Keratinocyte (primary cell): ENCODE measurements around the gene ASCC3. TPM values are rescaled to one million over a fixed set of nuclear protein-coding genes. Genes with fewer than 3 reads are reported as not detected.
"Not testable (repeated sequence)": the region's sequence is repeated elsewhere in the genome, so short reads cannot be mapped to it uniquely, and the experiment has no call there.

Experiments used
- DNase-seq: peaks from one replicate; pipeline ENCODE4 v3.0.0-alpha.2; 2011; ENCODE audit warnings: low read depth, missing footprints, low spot score
- FAIRE-seq: peaks from 2 replicates; lab custom pipeline; 2011; peaks lifted over from hg19 to GRCh38; lab: Jason Lieb, UNC
- H2AFZ ChIP-seq: 2 replicates; pipeline ENCODE4 v1.6.0; 2012; ENCODE audit warnings: low read length, control low read depth, inconsistent platforms; ENCODE audit not compliant: control insufficient read depth
- H3K27ac ChIP-seq: 2 replicates; pipeline ENCODE4 v1.5.1; 2011; ENCODE audit warnings: low read length; ENCODE audit not compliant: control insufficient read depth, insufficient read depth
- H3K27me3 ChIP-seq: 3 replicates; pipeline ENCODE4 v1.6.0; 2011; ENCODE audit warnings: low read length; ENCODE audit not compliant: control insufficient read depth, insufficient read depth; ENCODE audit errors: extremely low read depth
- H3K36me3 ChIP-seq, 2 experiments: 2 replicates in 1 of 2; 3 replicates in 1 of 2; pipeline ENCODE4 v1.5.1; 2011; ENCODE audit warnings: low read length in 2 of 2, mild to moderate bottlenecking in 1 of 2; ENCODE audit not compliant: control insufficient read depth in 2 of 2, insufficient read depth in 2 of 2; ENCODE audit errors: extremely low read depth in 1 of 2
- H3K4me1 ChIP-seq: 3 replicates; pipeline ENCODE4 v1.5.1; 2011; ENCODE audit warnings: low read length; ENCODE audit not compliant: control insufficient read depth, insufficient read depth; ENCODE audit errors: extremely low read depth
- H3K4me2 ChIP-seq: 3 replicates; pipeline ENCODE4 v1.6.0; 2011; ENCODE audit warnings: low read depth, low read length; ENCODE audit not compliant: control insufficient read depth, insufficient read depth; ENCODE audit errors: extremely low read depth
- H3K4me3 ChIP-seq, 3 experiments: fragments of 200-600 bp in 1 of 3; sonication (generic) in 1 of 3; 2 replicates in 2 of 3; 3 replicates in 1 of 3; pipeline ENCODE4 v1.5.1; 2011 to 2016; ENCODE audit warnings: low read length in 3 of 3, mild to moderate bottlenecking in 3 of 3, control low read depth in 2 of 3, inconsistent platforms in 1 of 3, low read depth in 1 of 3, mixed read lengths in 1 of 3, mixed run types in 1 of 3, moderate library complexity in 1 of 3; ENCODE audit not compliant: control insufficient read depth in 2 of 3, insufficient read depth in 2 of 3; ENCODE audit errors: extremely low read depth in 1 of 3
- H3K79me2 ChIP-seq: 2 replicates; pipeline ENCODE4 v1.6.0; 2012; ENCODE audit warnings: low read length; ENCODE audit not compliant: control insufficient read depth, insufficient read depth
- H3K9ac ChIP-seq: 3 replicates; pipeline ENCODE4 v1.6.0; 2011; ENCODE audit warnings: low read length; ENCODE audit not compliant: control insufficient read depth, insufficient read depth; ENCODE audit errors: extremely low read depth
- H3K9me1 ChIP-seq: 3 replicates; pipeline ENCODE4 v1.6.0; 2011; ENCODE audit warnings: low read length; ENCODE audit not compliant: control insufficient read depth, insufficient read depth; ENCODE audit errors: extremely low read depth
- H3K9me3 ChIP-seq: 2 replicates; pipeline ENCODE4 v1.5.1; 2012; ENCODE audit warnings: low read depth, low read length; ENCODE audit not compliant: control insufficient read depth
- H4K20me1 ChIP-seq: 3 replicates; pipeline ENCODE4 v1.6.0; 2011; ENCODE audit warnings: low read length; ENCODE audit not compliant: control insufficient read depth, insufficient read depth; ENCODE audit errors: extremely low read depth
- CTCF ChIP-seq, 3 experiments: IDR thresholded peaks in 1 of 3; conservative IDR thresholded peaks in 1 of 3; optimal IDR thresholded peaks in 1 of 3; 2 replicates in 2 of 3; 3 replicates in 1 of 3; pipeline versions ENCODE3 to v1.5.1; 2011; ENCODE audit warnings: low read length in 3 of 3, mild to moderate bottlenecking in 3 of 3, moderate library complexity in 2 of 3, control low read depth in 1 of 3, inconsistent platforms in 1 of 3; ENCODE audit not compliant: insufficient read depth in 2 of 3; ENCODE audit errors: extremely low read depth in 1 of 3
- EZH2 ChIP-seq: IDR thresholded peaks from one replicate; pipeline ENCODE4 v1.6.1; 2012; ENCODE audit warnings: inconsistent platforms, mild to moderate bottlenecking, low read length, moderate library complexity
- dilution Hi-C: fragments of 300-500 bp; cut with MboI; formaldehyde crosslinking; loops from one replicate; pipeline ENCODE4 v1.7.0; 2020; ENCODE audit warnings: low sequenced_read_pairs; ENCODE audit not compliant: extremely low pct_ligation_motif_present
- polyA plus RNA-seq, 5 experiments: library from polyadenylated mRNA; depleted of rRNA in 3 of 5; stranded (reverse) in 3 of 5; stranded (forward) in 1 of 5; unstranded in 1 of 5; fragments of >200 nt; gene quantifications; 1 replicate in 1 of 5; 2 replicates in 3 of 5; 3 replicates in 1 of 5; pipeline versions ENCODE4 v1.2.1 to v1.2.3, GENCODE V29; 2011 to 2012; ENCODE audit warnings: missing spikeins in 2 of 5, low read depth in 1 of 5, low replicate concordance in 1 of 5

The ASCC3 gene
- polyA plus RNA-seq, 1 donor (not counting 4 experiments of a cell fraction or from before 2014, with no cell fraction given) = 58.6 TPM

GRCh38 chr6:100891079-100891478 lies 9.9 kb upstream of the ASCC3 start:
- H3K27me3 ChIP-seq = no peaks in the 10 kb centered on the region
- H3K79me2 ChIP-seq = no peaks in the 10 kb centered on the region
- FAIRE-seq (no peak), DNase-seq (no peak)
- no peaks in the 10 kb centered on the region for H3K4me1 ChIP-seq
- no peaks in the 10 kb centered on the region for H4K20me1 ChIP-seq
- TF ChIP-seq CTCF (optimal IDR thresholded peaks at IDR 0.05 in 1 of 3, IDR thresholded peaks at IDR 0.05 in 1 of 3, conservative IDR thresholded peaks at IDR 0.05 in 1 of 3; ENCODE audit: extremely low read depth in 1 of 3, insufficient read depth in 2 of 3, low read length in 3 of 3) = no peak
- no peak for TF ChIP-seq EZH2
- no peak overlapping the region for H2AFZ ChIP-seq
- H3K27ac ChIP-seq = no peak overlapping the region
- no peaks in the 10 kb centered on the region for H3K9me3 ChIP-seq
- no peak overlapping the region for H3K9ac ChIP-seq
- no peaks in the 10 kb centered on the region for H3K36me3 ChIP-seq
- dilution Hi-C loops = no loop called here
- H3K4me2 ChIP-seq = no peak overlapping the region
- H3K9me1 ChIP-seq = no peaks in the 10 kb centered on the region
- H3K4me3 ChIP-seq = no peak overlapping the region

GRCh38 chr6:100890646-100891045 lies 9.5 kb upstream of the ASCC3 start:
- H3K9ac ChIP-seq, H3K9me1 ChIP-seq, DNase-seq, H3K9me3 ChIP-seq, H3K27me3 ChIP-seq, dilution Hi-C loops, H3K36me3 ChIP-seq, H3K4me2 ChIP-seq, H3K4me3 ChIP-seq, FAIRE-seq, H3K4me1 ChIP-seq, H3K27ac ChIP-seq, H3K79me2 ChIP-seq, H4K20me1 ChIP-seq, H2AFZ ChIP-seq: not testable (repeated sequence)

- Histone ChIP-seq H3K27me3 (no peaks in the 10 kb centered on the region), H3K4me2 (no peak overlapping the region), H3K79me2 (no peaks in the 10 kb centered on the region), H3K9me1 (no peaks in the 10 kb centered on the region), H3K36me3 (no peaks in the 10 kb centered on the region), H3K9me3 (no peaks in the 10 kb centered on the region), H3K4me1 (no peaks in the 10 kb centered on the region), H2AFZ (no peak overlapping the region), H3K27ac (no peak overlapping the region), H3K9ac (no peak overlapping the region), H3K4me3 (no peak overlapping the region), H4K20me1 (no peaks in the 10 kb centered on the region)
- DNase-seq (no peak), FAIRE-seq (no peak)
- dilution Hi-C loops = no loop called here
- TF ChIP-seq CTCF (optimal IDR thresholded peaks at IDR 0.05 in 1 of 3, IDR thresholded peaks at IDR 0.05 in 1 of 3, conservative IDR thresholded peaks at IDR 0.05 in 1 of 3; ENCODE audit: extremely low read depth in 1 of 3, insufficient read depth in 2 of 3, low read length in 3 of 3) (no peak), EZH2 (no peak)
Observed at GRCh38 chr6:100889351-100889750, 8.2 kb upstream of the ASCC3 start.
